Hepatocyte (in vitro differentiated cells): ENCODE results near the gene MCF2L2. TPM values are rescaled to one million over a fixed set of nuclear protein-coding genes. Genes with fewer than 3 reads are reported as not detected.

ENCODE experiments used
- DNase-seq: peaks from one replicate; pipeline ENCODE4 v3.0.0-alpha.2; 2016; ENCODE audit warnings: low spot score
- H2AFZ ChIP-seq: fragments of 200-600 bp; sonication (generic); 2 replicates; pipeline ENCODE4 v1.6.0; 2016; ENCODE audit warnings: antibody characterized with exemption, mild to moderate bottlenecking
- H3K27ac ChIP-seq: fragments of 200-600 bp; sonication (generic); 2 replicates; pipeline ENCODE4 v1.5.1; 2016; ENCODE audit warnings: mild to moderate bottlenecking
- H3K27me3 ChIP-seq: fragments of 200-600 bp; sonication (generic); 2 replicates; pipeline ENCODE4 v1.6.1; 2016
- H3K36me3 ChIP-seq: fragments of 200-600 bp; sonication (generic); replicated peaks from 2 replicates; pipeline ENCODE4 v1.5.1; 2016; ENCODE audit warnings: low read depth; ENCODE audit not compliant: insufficient read depth
- H3K4me1 ChIP-seq: fragments of 200-600 bp; sonication (generic); 2 replicates; pipeline ENCODE4 v1.5.1; 2016; ENCODE audit warnings: mild to moderate bottlenecking, moderate library complexity; ENCODE audit not compliant: insufficient read depth
- H3K4me2 ChIP-seq: fragments of 200-600 bp; sonication (generic); 2 replicates; pipeline ENCODE4 v1.6.0; 2016
- H3K4me3 ChIP-seq: fragments of 200-600 bp; sonication (generic); 2 replicates; pipeline ENCODE4 v1.5.1; 2016; ENCODE audit warnings: mild to moderate bottlenecking
- H3K79me2 ChIP-seq: fragments of 200-600 bp; sonication (generic); 2 replicates; pipeline ENCODE4 v1.6.0; 2017; ENCODE audit warnings: mild to moderate bottlenecking
- H3K9me2 ChIP-seq: fragments of 200-600 bp; sonication (generic); replicated peaks from 2 replicates; pipeline ENCODE4 v1.6.0; 2017; ENCODE audit warnings: mild to moderate bottlenecking; ENCODE audit not compliant: insufficient read depth
- H3K9me3 ChIP-seq: fragments of 200-600 bp; sonication (generic); 2 replicates; pipeline ENCODE4 v1.5.1; 2016; ENCODE audit warnings: low read depth, mild to moderate bottlenecking
- H4K20me1 ChIP-seq: fragments of 200-600 bp; sonication (generic); 2 replicates; pipeline ENCODE4 v1.6.0; 2016; ENCODE audit warnings: mild to moderate bottlenecking; ENCODE audit not compliant: insufficient read depth, poor library complexity, severe bottlenecking
- EZH2 ChIP-seq: fragments of 200-600 bp; sonication (generic); IDR thresholded peaks from 2 replicates; pipeline ENCODE4 v1.6.1; 2016; ENCODE audit warnings: antibody characterized with exemption, mild to moderate bottlenecking, borderline replicate concordance
- EZH2phosphoT487 ChIP-seq: fragments of 200-600 bp; sonication (generic); IDR thresholded peaks from one replicate; pipeline ENCODE4 v1.6.1; 2018; ENCODE audit warnings: antibody characterized with exemption, mild to moderate bottlenecking, low read depth, moderate library complexity; ENCODE audit not compliant: unreplicated experiment, severe bottlenecking
- WGBS: methylation state at CpG from one replicate; pipeline ENCODE4 v1.1.6; 2016; ENCODE audit warnings: low lambda C conversion rate; ENCODE audit errors: missing lambda C conversion rate; 5-methylcytosine and 5-hydroxymethylcytosine counted together
- polyA plus RNA-seq: library from polyadenylated mRNA; unstranded; fragments of >200 nt; fragmentation: Nextera tagmentation; extraction: Ambion mirVana; gene quantifications from 2 replicates; pipeline ENCODE4 v1.2.1, GENCODE V29; 2016
- total RNA-seq: library from RNA; depleted of rRNA; stranded (reverse); fragments of >200 nt; gene quantifications from 2 replicates; pipeline ENCODE4 v1.2.3, GENCODE V29; 2014
- TF ChIP-seq, protein P1 (sequence below): fragments of 200-600 bp; sonication (generic); IDR thresholded peaks from 2 replicates; pipeline ENCODE4 v1.5.1; 2016; ENCODE audit warnings: antibody characterized with exemption, mild to moderate bottlenecking; ENCODE audit not compliant: poor library complexity

Gene MCF2L2
- total and polyA plus RNA-seq, 2 experiments from 2014 or later, result 0.17 to 0.63 TPM

DNA sequence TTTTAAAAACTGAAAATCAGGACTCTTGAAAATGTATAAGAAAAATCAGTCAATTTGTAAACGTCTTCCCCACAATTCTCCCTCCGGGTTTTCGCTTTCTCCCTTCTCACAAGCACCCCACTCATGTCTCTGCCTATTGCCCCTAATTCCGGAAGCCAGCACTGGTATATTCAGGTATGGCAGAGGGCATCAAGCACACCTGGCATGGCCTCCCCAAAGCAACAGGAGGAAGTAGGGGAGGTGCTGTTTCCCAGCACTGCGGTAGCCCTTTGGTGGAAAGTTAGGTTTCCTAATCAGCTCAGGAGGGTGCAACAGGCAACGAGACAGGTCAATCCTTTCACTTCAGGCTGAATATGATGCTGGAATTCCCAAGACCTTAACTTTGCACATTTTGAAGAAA is 296.0 kb downstream of the MCF2L2 start:
- Histone ChIP-seq H3K36me3 (no peaks in the 10 kb centered on the region), H3K27me3 (peaks cover 5% of the 10 kb centered on the region), H4K20me1 (no peaks in the 10 kb centered on the region), H3K4me3 (no peak overlapping the region), H3K79me2 (no peaks in the 10 kb centered on the region), H3K4me2 (no peak overlapping the region), H3K9me3 (no peaks in the 10 kb centered on the region), H3K4me1 (no peaks in the 10 kb centered on the region), H3K9me2 (no peaks in the 10 kb centered on the region), H2AFZ (no peak overlapping the region), H3K27ac (no peak overlapping the region)
- no peak for DNase-seq
- TF ChIP-seq, protein P1, sequence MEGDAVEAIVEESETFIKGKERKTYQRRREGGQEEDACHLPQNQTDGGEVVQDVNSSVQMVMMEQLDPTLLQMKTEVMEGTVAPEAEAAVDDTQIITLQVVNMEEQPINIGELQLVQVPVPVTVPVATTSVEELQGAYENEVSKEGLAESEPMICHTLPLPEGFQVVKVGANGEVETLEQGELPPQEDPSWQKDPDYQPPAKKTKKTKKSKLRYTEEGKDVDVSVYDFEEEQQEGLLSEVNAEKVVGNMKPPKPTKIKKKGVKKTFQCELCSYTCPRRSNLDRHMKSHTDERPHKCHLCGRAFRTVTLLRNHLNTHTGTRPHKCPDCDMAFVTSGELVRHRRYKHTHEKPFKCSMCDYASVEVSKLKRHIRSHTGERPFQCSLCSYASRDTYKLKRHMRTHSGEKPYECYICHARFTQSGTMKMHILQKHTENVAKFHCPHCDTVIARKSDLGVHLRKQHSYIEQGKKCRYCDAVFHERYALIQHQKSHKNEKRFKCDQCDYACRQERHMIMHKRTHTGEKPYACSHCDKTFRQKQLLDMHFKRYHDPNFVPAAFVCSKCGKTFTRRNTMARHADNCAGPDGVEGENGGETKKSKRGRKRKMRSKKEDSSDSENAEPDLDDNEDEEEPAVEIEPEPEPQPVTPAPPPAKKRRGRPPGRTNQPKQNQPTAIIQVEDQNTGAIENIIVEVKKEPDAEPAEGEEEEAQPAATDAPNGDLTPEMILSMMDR, result no peak
- TF ChIP-seq EZH2 (no peak), EZH2phosphoT487 (no peak)
- 60% methylated on average over 6 of the region's 6 CpGs for WGBS

DNA sequence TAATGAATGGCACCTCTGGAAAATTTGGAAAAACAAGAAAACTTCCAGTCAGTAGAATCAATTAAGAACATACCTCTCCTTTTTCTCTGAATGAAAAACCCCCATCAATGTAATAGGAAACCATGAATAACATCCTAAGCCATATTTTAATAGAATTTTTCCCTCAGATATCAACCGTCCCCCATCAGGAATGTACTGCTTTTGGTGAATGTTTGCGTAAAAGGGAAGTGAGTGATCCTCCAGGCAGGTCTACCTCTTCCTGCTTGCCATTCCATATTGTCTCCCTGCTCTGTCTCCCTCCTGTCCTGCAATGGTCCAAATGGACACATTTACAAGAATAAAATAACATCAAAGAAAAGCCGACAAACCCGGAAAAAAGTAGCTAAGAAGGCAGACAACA is 296.7 kb downstream of the MCF2L2 start:
- no peak for DNase-seq
- Histone ChIP-seq H3K27ac (no peak overlapping the region), H4K20me1 (no peaks in the 10 kb centered on the region), H3K4me2 (no peak overlapping the region), H3K4me1 (no peaks in the 10 kb centered on the region), H3K36me3 (no peaks in the 10 kb centered on the region), H3K9me3 (no peaks in the 10 kb centered on the region), H3K9me2 (no peaks in the 10 kb centered on the region), H3K4me3 (no peak overlapping the region), H3K27me3 (peaks cover 5% of the 10 kb centered on the region), H3K79me2 (no peaks in the 10 kb centered on the region), H2AFZ (no peak overlapping the region)
- WGBS, result 62% methylated on average over 4 of the region's 4 CpGs
- TF ChIP-seq EZH2phosphoT487, result no peak
- TF ChIP-seq, protein P1, result no peak
- no peak for TF ChIP-seq EZH2

DNA sequence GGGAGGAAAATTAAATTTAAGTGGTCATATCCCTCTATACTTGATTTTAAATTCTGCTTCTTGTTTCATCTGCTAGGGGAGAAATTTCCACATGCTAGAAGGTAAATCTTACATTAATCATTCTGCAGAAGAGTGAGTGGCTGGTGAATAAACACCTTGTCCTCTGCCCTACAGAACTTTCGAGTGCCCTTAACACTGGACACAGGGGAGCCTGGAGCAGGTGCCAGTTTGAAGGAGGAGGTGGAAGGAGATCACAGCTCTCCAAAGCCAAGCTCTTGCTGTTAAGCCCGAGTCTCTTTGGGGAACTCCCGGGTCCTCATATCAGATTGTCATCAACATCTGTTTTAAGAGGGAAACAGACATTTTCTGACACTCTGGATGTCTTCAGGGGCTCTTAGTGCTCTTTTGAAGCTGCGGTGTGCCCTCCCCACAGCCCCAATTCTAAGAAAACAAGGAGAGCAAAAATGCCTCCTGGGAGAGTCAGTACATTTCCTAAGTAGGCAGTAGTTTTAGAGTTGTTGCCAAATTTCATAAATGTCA is 297.2 kb downstream of the MCF2L2 start:
- Histone ChIP-seq H2AFZ (no peak overlapping the region), H3K79me2 (no peaks in the 10 kb centered on the region), H3K4me3 (no peak overlapping the region), H3K9me2 (no peaks in the 10 kb centered on the region), H3K27me3 (peaks cover 5% of the 10 kb centered on the region), H4K20me1 (no peaks in the 10 kb centered on the region), H3K36me3 (no peaks in the 10 kb centered on the region), H3K4me1 (no peaks in the 10 kb centered on the region), H3K27ac (no peak overlapping the region), H3K9me3 (no peaks in the 10 kb centered on the region), H3K4me2 (no peak overlapping the region)
- WGBS, result 62% methylated on average over 4 of the region's 4 CpGs
- TF ChIP-seq EZH2 (no peak), EZH2phosphoT487 (no peak)
- TF ChIP-seq, protein P1, result no peak
- DNase-seq, result no peak
